K562 (cell line): ENCODE measurements around the gene TYRO3. TPM values are rescaled to one million over a fixed set of nuclear protein-coding genes. Genes with fewer than 3 reads are reported as not detected.

Experiments
- ATAC-seq: fragments of 200-7000 bp; cut with Tn5 transposase; 3 replicates; pipeline ENCODE4 v1.9.1; 2020; ENCODE audit warnings: moderate library complexity
- BruUV-seq: library from RNA; stranded (reverse); fragments of 400-500 nt; replicated peaks from 2 replicates; lab custom pipeline; 2021; lab: Mats Ljungman, UMichigan
- CTCF ChIA-PET: fragments of 300-600 bp; formaldehyde crosslinking; extraction: SDS; loops from one replicate; lab custom pipeline; 2021; ENCODE audit warnings: low intra/inter-chr PET ratio; lab: Yijun Ruan, JAX
- POLR2A ChIA-PET: fragments of 300-600, 350-650 bp; sonication (Branson Sonifier 250); formaldehyde crosslinking; extraction: SDS; loops from one replicate; lab custom pipeline; 2021; ENCODE audit warnings: antibody characterized with exemption, inconsistent platforms; lab: Yijun Ruan, JAX
- DNase-seq, 4 experiments: peaks; one replicate each; pipeline versions ENCODE4 v3.0.0 to v3.0.0-alpha.2; 2011 to 2018; ENCODE audit warnings: low spot score in 3 of 4, mixed read lengths in 3 of 4; ENCODE audit errors: extremely low read depth in 1 of 4
- FAIRE-seq: peaks from 2 replicates; lab custom pipeline; 2011; peaks lifted over from hg19 to GRCh38; lab: Jason Lieb, UNC
- H2AFZ ChIP-seq: 2 replicates; pipeline ENCODE4 v1.6.0; 2011; ENCODE audit warnings: low read depth, low read length, control low read depth, inconsistent platforms
- H3K27ac ChIP-seq: fragments of 200-600 bp; 3 replicates; pipeline ENCODE4 v1.8.0; 2011; ENCODE audit warnings: low read depth, mild to moderate bottlenecking, control low read depth, inconsistent platforms, low read length, moderate library complexity, mixed read lengths; ENCODE audit errors: extremely low read depth
- H3K27me3 ChIP-seq, 2 experiments: fragments of 300-600 bp in 1 of 2; 2 replicates in 1 of 2; 3 replicates in 1 of 2; pipeline versions ENCODE4 v1.6.0 to v1.8.0; 2011; ENCODE audit warnings: inconsistent platforms in 2 of 2, low read length in 2 of 2, mild to moderate bottlenecking in 1 of 2, mixed read lengths in 1 of 2, moderate library complexity in 1 of 2; ENCODE audit not compliant: control insufficient read depth in 2 of 2, insufficient read depth in 2 of 2
- H3K36me3 ChIP-seq: fragments of 300-600 bp; 3 replicates; pipeline ENCODE4 v1.8.0; 2011; ENCODE audit warnings: mild to moderate bottlenecking, low read length, inconsistent platforms; ENCODE audit not compliant: control insufficient read depth, insufficient read depth
- H3K4me1 ChIP-seq, 2 experiments: fragments of 200-600 bp in 1 of 2; replicated peaks in 1 of 2; 2 replicates in 1 of 2; 3 replicates in 1 of 2; pipeline versions ENCODE4 v1.5.1 to v1.8.0; 2011; ENCODE audit warnings: inconsistent platforms in 2 of 2, low read length in 2 of 2, mild to moderate bottlenecking in 1 of 2, mixed read lengths in 1 of 2, moderate library complexity in 1 of 2; ENCODE audit not compliant: control insufficient read depth in 2 of 2, insufficient read depth in 2 of 2
- H3K4me2 ChIP-seq: 2 replicates; pipeline ENCODE4 v1.6.1; 2011; ENCODE audit warnings: low read length, control low read depth, inconsistent platforms, mixed read lengths; ENCODE audit not compliant: insufficient read depth
- H3K4me3 ChIP-seq: fragments of 200-600 bp; sonication (generic), shearing (Covaris generic); 2 replicates; pipeline ENCODE4 v1.5.1; 2016; ENCODE audit warnings: control low read depth, inconsistent platforms
- H3K79me2 ChIP-seq: fragments of 200-600 bp; 3 replicates; pipeline ENCODE4 v1.8.0; 2011; ENCODE audit warnings: low read length, inconsistent platforms; ENCODE audit not compliant: control insufficient read depth, insufficient read depth
- H3K9ac ChIP-seq, 2 experiments: 2 replicates each; pipeline versions ENCODE4 v1.6.0 to v1.6.1; 2011; ENCODE audit warnings: low read depth in 2 of 2, low read length in 2 of 2, control low read depth in 1 of 2, inconsistent platforms in 1 of 2, mild to moderate bottlenecking in 1 of 2, mixed read lengths in 1 of 2; ENCODE audit not compliant: insufficient read depth in 1 of 2
- H3K9me1 ChIP-seq: one replicate; pipeline ENCODE4 v1.6.0; 2011; ENCODE audit warnings: inconsistent platforms, mild to moderate bottlenecking, low read length, moderate library complexity; ENCODE audit not compliant: control insufficient read depth, insufficient read depth
- H3K9me3 ChIP-seq: replicated peaks from 2 replicates; pipeline ENCODE4 v1.5.1; 2011; ENCODE audit warnings: low read depth, low read length, inconsistent platforms; ENCODE audit not compliant: control insufficient read depth, insufficient read depth
- H4K20me1 ChIP-seq: replicated peaks from 2 replicates; pipeline ENCODE4 v1.6.1; 2011; ENCODE audit warnings: low read length, inconsistent platforms, mixed read lengths; ENCODE audit not compliant: control insufficient read depth, insufficient read depth
- GATA2 ChIP-seq: sonication (generic); formaldehyde crosslinking; IDR thresholded peaks from 2 replicates; pipeline ENCODE4 v1.4.0; 2020; ENCODE audit warnings: mild to moderate bottlenecking, missing genetic modification reagents
- TCF7L2 ChIP-seq: fragments of 150-350 bp; IDR thresholded peaks from 2 replicates; pipeline ENCODE4 v1.6.1; 2016; ENCODE audit warnings: low read depth, mild to moderate bottlenecking, low read length, moderate library complexity
- ZNF280B ChIP-seq: fragments of 250-450 bp; sonication (Bioruptor Pico); IDR thresholded peaks from 2 replicates; pipeline ENCODE4 v1.5.1; 2021; ENCODE audit warnings: mild to moderate bottlenecking
- whole genome bisulfite sequencing: fragments of 100-300 bp; shearing (Covaris generic); methylation state at CpG from one replicate; pipeline ENCODE4 v1.1.6; 2016; ENCODE audit warnings: low coverage, mixed read lengths; ENCODE audit not compliant: insufficient coverage; ENCODE audit errors: missing lambda C conversion rate; 5-methylcytosine and 5-hydroxymethylcytosine counted together
- in situ Hi-C: fragments of 300-500 bp; cut with MboI; formaldehyde crosslinking; loops from 4 replicates; pipeline ENCODE4 v1.15.0; 2018; ENCODE audit warnings: inconsistent platforms, mixed read lengths
- intact Hi-C: fragments of 100-400 bp; cut with micrococcal nuclease; formaldehyde crosslinking; loops from 2 replicates; pipeline ENCODE4 v1.14.2; 2022
- polyA plus RNA-seq, 8 experiments: library from polyadenylated mRNA; depleted of rRNA in 4 of 8; stranded (reverse) in 5 of 8; unstranded in 3 of 8; fragments of >200 nt; fragmentation: Nextera tagmentation in 2 of 8; fragmentation: Illumina TruSeq in 1 of 8; extraction: Ambion mirVana in 2 of 8; extraction: Trizol in 1 of 8; gene quantifications; 2 replicates each; pipeline versions ENCODE4 v1.2.1 to v1.2.3, GENCODE V29; 2011 to 2014; ENCODE audit warnings: inconsistent platforms in 1 of 8, missing spikeins in 1 of 8
- total RNA-seq, 7 experiments: library from RNA; depleted of rRNA in 6 of 7; stranded (reverse); fragments of >200 nt in 6 of 7; fragmentation: Illumina TruSeq in 2 of 7; extraction: Trizol in 2 of 7; gene quantifications; 2 replicates each; pipeline versions ENCODE4 v1.2.1 to v1.2.3, GENCODE V29; 2011 to 2021; ENCODE audit warnings: low replicate concordance in 1 of 7

Gene TYRO3
- total and polyA plus RNA-seq, 9 of the 15 experiments (the other 6 are each of a cell fraction or from before 2014, with no cell fraction given), result 2.6 to 39.6 (median 18.6) TPM

- no peak for FAIRE-seq
- 67% methylated on average over 5 of the region's 7 CpGs for WGBS
Measured at GRCh38 chr15:41510728-41511127, 48.3 kb upstream of the TYRO3 start.

More at GRCh38 chr15:41510728-41511127, 48.3 kb upstream of the TYRO3 start:
- ATAC-seq (no peak), DNase-seq (no peak)
- Histone ChIP-seq H3K79me2 (no peaks in the 10 kb centered on the region; the same call in 2 of the 3 replicates), H4K20me1 (no peaks in the 10 kb centered on the region), H3K27ac (no peak overlapping the region), H3K9me3 (no peaks in the 10 kb centered on the region), H3K9ac (no peak overlapping the region), H3K4me3 (no peak overlapping the region), H3K4me2 (no peak overlapping the region), H2AFZ (no peak overlapping the region), H3K9me1 (peaks cover 3% of the 10 kb centered on the region), H3K36me3 (no peaks in the 10 kb centered on the region), H3K27me3 (no peaks in the 10 kb centered on the region), H3K4me1 (peaks cover 9 to 30% of the 10 kb centered on the region in 2 experiments; a peak in 4 of 5 replicates)
- ChIA-PET CTCF (no interaction called here), POLR2A (interaction anchor here (1.0 to 1.6 kb wide), 3 partner anchors 12 to 45 kb away, joined by 3 to 5 read pairs (median 4); no protein-coding TSS in a partner anchor)
- TF ChIP-seq TCF7L2 (no peak), ZNF280B (no peak), GATA2 (CRISPR knock-in tag) (no peak)
- in situ Hi-C loops (no loop called here), intact Hi-C loops (no loop called here)
- BruUV-seq, result no TSS peak
